OCI-LY3 (cell line): ENCODE results near the gene MUL1.

Experiments
- CTCF ChIP-seq: fragments of 200-600, 300-600 bp; sonication (generic); IDR thresholded peaks from 2 replicates; pipeline ENCODE4 v1.5.1; 2014; ENCODE audit warnings: antibody characterized with exemption, low read length, low read depth
- EZH2phosphoT487 ChIP-seq: fragments of 200-600 bp; shearing (Covaris generic); IDR thresholded peaks from 2 replicates; pipeline ENCODE4 v1.6.1; 2018; ENCODE audit warnings: antibody characterized with exemption, mixed run types, low read depth

- no peak for TF ChIP-seq CTCF
- no peak for TF ChIP-seq EZH2phosphoT487
Observed at GRCh38 chr1:20458717-20459116, 49.2 kb downstream of the MUL1 start.
